HG03025 (cell line): Measurements from ENCODE around the gene SFMBT2.
A peak's percentile ranks its signal among the peaks of the same experiment; 100 is the strongest.
"Not testable (repeated sequence)": the region's sequence is repeated elsewhere in the genome, so short reads cannot be mapped to it uniquely, and the experiment has no call there.

Source experiments
- ATAC-seq: cut with Tn5 transposase; IDR thresholded peaks from one replicate; pipeline ENCODE4 v1.9.1; 2021; ENCODE audit warnings: mild to moderate bottlenecking, moderate library complexity; ENCODE audit not compliant: unreplicated experiment, low FRiP score

SFMBT2 gene

DNA sequence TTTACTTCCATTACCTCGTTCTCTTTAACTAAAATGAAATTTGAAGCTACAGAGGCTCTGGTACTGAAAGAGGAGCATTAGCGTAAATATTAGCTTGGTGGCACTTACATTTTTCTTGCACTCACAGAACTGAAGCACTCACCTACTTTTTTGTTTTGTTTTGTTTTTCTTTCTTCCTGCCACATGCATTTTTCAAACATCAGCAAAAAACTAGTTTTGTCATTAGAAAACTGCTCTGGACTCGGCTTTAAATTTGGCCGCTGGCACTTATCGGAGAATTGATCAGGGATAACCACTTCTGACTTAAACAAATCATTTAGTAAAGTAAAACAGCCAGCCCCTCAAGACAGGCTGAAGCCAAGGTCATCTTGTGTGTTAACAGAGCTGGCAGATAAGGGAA is 216.3 kb downstream of the SFMBT2 start:
- ATAC-seq, result no peak

DNA sequence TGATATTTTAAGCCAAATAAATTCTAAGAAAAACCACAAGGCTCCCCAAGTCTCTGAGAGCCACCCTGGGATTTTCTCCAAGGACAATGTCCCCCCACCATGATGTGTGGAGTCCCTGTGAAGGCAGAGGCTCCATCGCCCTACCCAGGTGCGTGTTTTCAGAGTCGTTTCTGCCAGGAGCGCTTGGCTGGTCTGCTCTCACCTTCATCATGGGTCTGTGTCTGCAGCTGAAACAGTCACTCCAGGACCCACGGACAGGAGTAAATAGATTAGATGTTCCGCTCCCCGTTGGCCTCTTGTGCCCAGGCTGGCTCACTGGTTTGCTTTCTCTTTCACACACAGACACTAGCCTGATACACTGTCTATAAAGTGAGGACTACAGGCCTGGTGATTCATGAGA is 217.5 kb downstream of the SFMBT2 start:
- ATAC-seq, result peak; percentile 45

DNA sequence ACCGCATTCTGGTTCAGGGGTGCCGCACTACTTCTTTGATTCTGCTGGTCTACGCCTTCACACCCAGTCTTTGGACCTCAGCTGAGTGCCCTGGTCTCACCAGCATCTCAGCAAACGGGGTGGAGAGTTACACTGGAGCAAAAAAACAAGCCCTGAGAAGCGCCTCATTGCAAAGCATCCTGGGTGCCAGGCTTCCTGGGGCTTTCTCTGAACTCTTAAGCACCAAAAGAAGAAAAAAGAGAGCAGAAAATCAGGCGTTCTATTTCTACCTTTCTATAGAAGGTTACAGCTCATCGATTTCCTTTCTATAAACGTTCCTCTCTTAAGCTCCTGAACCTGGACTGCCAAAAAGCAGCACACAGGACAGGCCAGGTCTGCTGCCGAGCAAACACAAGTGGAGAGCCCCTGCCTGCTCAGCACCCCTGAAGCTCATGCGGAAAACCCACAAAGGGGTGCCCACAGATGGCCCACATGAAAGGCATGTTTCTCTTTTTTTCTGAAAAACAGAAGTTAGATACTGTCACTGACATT is 217.9 kb downstream of the SFMBT2 start:
- ATAC-seq, result peak; percentile 64

DNA sequence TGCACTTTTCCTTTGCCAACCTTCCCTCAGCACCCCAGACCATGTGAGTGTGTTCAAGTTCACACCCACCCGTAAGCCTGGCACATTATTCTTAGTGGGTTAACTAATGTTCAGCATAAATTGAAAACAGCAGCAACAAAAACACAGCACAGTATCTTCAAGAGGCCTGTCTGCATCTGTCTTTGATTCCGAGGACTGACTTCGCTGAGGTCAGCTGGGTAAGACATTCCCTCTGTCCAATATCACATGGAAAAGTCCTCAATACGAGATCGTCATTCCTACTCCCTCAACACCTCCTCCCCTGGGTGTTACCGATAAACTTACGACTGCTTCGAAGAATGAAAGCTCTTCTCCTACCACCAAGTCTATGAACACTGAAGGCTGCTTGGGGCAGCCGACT is 218.8 kb downstream of the SFMBT2 start:
- no peak for ATAC-seq

DNA sequence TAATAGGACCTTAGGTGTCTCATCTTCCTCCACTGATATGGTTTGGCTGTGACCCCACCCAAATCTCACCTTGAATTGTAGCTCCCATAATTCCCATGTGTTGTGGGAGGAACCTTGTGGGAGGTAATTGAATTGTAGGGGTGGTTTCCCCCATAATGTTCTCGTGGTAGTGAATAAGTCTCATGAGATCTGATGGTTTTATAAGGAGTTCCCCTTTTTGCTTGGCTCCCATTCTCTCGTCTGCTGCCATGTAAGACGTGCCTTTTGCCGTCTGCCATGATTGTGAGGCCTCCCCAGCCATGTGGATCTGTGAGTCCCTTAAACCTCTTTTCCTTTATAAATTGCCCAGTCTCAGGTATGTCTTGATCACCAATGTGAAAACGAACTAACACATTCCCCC is 220.1 kb downstream of the SFMBT2 start:
- not testable (repeated sequence) for ATAC-seq

DNA sequence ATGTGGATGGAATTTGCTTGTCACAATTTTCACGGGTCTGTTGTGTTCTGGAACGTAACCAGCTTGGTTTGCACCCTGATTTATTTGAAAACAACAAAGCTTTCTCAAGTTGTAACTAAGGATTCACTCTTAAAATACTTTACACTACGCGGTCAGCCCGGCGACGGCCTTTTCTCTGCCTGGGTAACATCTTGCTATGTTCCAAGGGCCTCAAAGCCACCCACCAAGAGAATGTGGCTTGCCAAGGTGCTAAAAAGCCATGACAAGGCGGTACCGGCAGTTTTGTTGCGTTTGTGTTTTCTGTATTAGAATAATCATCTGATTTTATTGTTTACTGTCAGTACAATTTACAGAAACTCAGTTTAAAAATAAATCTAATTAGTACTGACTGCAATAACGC is 220.9 kb downstream of the SFMBT2 start:
- ATAC-seq, result no peak

DNA sequence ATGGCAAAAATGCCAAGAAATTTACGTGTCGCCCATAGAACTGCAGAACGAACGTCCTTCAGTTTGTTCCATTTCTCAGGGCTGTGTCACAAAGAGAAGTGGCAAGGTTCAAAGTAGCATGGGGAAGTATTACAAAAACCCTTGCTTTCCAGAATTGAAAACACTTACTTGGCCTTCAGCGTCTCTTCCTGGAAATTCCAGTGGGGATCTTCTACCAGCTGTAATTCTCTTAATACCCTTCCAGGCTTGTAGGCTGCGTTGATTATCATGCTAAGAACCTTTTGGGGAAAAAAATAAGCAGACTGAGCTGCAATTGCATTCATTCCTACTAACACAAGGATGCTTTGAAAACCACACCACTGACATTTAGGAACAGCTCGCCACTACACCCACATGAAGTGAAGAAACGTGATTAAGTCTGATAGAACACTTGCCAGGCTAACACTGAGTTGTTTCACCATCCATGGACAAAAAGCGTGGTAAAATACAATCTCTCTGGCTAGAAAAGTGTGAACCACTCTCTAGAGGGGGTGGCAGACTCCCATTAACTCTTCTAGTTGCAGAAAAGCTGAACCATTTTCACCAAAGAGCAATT is 222.3 kb downstream of the SFMBT2 start:
- no peak for ATAC-seq

DNA sequence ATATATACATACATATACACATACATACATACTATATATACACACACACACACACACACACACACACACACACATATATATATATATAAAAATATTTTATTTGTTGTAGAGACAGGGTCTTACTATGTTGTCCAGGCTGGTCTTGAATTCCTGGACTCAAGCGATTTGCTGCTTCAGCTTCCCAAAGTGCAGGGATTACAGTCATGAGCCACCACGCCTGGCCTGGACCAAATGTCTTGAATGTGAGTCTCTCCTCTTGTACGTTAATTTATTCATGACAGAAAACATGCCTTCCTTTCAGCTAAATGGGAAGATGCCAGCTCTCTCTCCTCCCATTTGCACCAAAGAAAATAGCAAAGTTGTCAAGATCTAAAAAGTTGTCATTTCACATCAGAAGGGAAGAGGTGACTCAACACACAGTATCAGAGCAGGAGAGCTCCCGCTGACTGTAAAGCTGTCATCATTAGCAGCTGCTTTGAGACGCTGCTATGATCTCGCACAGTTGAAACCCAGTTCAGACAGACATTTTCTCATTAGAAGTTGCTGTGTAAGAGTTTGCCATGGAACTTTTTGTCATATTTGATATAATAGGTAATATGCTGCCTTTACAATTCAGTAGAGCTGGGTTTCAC is 224.3 kb downstream of the SFMBT2 start:
- no peak for ATAC-seq

DNA sequence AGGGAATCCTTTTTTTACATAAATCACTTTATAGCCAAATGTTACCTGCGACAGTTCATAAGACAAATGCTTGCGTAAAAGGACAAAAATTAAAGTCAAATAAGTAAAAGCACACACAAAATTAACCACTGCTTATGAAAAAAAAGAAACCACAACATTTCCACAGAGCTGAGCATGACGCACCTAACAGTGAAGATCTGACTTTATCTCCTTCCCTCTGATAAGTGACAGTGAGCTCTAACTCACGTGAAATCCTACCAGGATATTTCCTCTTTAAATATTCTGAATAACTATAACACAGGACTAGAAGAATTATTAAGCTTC is 225.5 kb downstream of the SFMBT2 start:
- ATAC-seq, result no peak

DNA sequence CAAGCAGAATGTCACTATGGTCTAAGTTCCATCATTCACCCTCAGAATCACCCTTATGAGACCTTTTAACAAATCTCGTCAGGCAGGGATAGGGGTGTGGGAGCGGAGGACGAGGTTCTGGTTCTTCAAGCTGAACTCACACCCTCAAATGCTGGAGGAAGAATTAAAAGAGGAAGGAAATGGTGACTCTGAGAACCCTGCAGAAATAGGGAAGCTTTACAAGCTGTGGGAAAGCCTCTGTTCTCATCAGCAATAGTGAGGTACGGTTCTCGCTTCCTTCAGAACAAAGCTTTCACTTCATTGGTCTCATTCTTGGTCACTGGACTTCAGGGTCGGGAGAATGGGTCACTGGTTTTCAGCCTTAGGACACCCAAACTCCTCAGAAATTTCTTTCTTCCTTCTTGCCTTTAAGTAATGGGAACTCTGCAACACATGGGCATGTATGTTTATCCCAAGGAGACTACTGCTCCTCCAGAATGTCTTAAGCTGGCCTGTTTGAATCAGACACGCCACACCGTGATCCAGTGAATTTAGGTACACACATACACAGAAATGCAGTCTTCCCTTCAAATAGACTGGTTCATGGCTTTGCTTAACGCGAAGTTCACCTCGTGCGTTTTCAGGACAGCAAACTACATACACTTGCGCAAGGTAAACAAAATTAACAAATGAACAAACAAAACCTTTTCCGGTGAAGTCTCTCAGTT is 226.0 kb downstream of the SFMBT2 start:
- ATAC-seq, result no peak

DNA sequence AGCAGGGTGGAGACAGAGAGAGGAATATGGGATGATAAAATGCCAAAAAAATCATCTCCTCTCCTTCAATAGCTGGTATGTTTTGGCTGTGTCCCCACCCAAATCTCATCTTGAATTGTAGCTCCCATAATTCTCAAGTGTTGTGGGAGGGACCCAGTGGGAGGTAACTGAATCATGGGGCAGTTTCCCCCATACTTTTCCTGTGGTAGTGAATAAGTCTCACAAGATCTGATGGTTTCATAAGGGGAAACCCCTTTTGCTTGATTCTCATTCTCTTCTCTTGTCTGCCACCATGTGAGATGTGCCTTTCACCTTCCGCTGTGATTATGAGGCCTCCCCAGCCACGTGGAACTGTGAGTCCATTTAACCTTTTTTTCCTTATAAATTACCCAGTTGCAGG is 226.7 kb downstream of the SFMBT2 start:
- not testable (repeated sequence) for ATAC-seq

DNA sequence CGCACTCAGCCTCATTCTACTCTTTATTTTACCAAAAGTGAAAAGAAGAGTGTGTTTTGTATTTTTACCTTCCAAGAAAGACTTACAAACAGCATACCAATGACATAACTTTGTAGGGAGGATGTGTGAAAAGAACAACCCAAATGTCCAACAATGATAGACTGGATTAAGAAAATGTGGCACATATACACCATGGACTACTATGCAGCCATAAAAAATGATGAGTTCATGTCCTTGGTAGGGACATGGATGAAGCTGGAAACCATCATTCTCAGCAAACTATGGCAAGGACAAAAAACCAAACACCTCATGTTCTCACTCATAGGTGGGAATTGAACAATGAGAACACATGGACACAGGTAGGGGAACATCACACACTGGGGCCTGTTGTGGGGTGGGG is 228.5 kb downstream of the SFMBT2 start:
- not testable (repeated sequence) for ATAC-seq

DNA sequence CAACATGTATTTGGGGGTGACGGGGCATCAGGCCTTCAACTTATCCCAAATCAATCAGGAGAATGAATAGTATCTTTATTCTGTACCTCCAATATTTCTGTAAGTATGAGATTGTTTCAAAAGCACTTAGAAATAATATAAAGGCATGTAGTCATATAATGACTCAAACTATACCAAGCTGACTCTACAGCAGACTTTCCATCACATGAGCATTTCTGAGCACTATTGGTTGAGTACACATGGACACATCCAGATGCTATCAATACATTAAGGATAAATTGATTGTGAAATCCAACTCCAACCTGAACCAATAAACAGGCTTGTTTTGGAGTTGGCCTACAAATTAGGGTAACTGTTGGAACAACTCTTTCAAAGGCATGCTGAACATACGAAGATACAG is 229.4 kb downstream of the SFMBT2 start:
- no peak for ATAC-seq

DNA sequence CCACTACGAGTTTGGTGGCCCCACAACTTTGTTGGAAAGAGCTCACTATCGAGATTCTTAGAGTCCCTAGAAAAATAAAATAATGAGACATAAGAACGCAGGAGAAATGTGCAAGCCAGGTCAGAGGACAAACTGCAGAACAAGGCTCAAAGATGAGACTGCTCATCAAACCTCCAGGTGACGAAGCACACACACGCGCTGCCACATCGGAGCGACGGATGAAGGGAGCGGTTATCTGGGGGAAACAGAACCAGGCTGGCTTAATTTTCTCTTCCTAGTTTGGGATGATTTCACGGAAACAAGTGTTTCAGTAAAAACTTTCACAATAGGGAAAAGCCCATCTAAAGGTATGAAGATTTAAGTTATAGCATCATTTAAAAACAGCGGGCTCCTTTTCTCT is 231.3 kb downstream of the SFMBT2 start:
- ATAC-seq, result no peak

DNA sequence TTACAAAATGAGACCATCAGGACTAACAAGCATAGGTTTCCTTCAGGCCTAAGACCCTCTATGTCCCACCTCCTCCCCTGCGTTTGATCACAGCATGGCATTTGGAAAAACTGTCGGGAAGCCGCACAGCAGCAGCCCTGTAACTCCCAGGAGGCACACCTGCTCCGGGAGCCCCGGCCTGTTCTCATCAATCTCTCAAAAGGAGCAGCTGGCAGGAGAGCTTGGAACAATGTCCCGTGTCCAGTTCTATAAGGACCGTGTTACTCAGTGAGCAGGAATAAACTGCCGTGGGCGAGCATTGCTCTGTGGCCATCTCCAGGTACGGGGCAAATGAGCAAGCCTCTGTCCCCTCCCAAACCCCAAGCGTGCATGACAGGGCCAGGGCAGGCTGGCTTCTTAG is 236.9 kb downstream of the SFMBT2 start:
- no peak for ATAC-seq

DNA sequence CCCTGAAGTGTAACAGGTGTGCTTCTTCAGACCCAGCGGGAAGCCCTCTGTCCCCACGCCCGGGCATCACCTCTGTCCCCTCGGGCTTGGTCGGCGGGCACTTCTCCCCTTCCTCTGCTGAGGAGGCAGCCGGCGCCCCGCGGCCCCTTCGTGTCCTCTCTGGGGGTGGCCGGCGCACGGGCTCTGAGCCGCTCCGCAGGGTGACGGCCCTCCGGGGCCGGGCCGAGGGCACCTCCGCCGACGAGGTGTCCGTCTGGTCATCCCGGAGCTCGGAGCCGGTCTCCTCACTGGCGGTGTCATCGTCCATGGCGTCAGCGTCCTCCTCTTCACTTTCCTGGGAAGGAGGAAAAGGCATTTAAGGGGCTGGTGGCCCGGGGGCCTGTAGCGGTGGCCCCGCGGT is 239.0 kb downstream of the SFMBT2 start:
- no peak for ATAC-seq

DNA sequence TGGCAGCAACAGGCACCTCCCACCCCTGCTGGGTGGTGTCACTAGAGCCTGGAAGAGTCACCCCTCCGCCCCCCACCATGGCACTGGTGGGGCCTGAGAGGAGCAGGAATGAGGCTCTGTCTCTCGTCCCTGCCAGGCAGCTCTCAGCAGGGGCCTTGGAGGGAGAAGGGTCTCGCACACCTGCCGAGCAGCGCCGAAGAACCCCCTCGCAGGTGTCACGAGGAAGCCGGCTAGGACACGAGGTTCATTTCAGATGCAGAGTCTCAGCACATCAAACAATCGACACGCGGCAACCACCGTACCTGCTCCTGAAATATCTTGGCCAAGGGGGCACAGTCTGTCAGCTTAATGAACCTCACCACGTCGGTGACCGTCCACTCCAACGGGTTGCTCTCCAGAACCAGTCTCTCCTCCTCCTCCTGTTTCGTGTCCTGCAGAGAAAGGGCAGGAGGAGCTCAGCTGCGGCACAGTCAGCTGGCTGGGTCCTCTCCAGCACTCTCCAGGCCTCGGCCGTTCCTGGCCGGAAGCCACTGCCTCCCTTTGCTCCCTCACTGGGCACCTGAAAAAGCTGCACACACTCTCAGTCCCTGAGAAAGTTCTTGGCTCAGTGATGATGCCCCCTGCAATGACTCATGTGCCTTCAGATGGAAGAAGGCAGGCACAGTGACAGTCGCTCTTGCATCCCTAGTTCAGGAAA is 240.1 kb downstream of the SFMBT2 start:
- ATAC-seq, result no peak

DNA sequence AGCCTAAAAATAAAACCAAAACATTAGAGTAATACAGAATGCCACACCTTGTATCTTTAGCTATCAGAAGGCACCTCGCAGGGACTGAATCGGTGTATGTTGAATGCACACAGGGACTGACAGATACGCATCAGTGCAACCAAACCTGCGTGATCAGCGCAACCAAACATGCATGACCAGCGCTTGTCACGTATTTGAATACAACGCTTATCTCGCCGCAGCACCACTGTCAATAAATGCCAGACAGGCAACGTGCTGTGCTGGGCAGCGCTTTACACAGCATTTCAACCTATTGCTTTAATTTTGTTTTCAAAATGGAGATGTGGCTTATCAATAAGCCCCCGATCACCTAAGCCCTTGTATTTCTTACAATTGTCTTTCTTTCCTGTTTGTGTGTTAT is 242.4 kb downstream of the SFMBT2 start:
- no peak for ATAC-seq

DNA sequence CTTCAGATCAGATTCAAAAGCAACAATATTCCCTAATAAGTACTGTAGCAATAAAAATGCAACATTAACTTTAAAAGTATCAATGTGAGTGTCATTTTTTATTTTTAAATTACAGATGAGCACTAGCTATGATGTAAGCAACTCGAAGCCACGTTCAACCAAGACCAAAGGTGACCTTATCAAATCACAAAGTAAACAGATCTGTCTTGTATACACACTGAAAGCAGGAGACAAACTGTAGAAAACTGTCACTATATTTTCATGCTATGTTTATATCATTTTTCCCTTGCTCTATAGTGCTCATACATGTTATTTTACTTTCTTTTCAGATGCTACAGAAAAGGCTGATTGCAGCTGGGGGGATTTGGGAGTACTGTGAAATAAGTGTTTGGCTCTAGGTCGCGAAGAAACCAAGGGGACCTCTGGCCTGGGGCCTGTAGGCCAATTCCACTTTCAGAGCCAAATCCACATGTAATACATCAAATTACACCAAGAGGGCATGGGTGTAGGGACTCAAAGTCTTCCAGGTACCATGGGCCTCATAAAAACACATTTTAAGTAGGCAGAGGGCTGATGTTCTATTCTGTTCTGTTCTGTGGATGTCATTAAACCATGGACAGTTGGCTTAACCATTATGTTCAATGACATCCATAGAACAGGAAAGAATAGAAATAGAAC is 245.2 kb downstream of the SFMBT2 start:
- no peak for ATAC-seq

DNA sequence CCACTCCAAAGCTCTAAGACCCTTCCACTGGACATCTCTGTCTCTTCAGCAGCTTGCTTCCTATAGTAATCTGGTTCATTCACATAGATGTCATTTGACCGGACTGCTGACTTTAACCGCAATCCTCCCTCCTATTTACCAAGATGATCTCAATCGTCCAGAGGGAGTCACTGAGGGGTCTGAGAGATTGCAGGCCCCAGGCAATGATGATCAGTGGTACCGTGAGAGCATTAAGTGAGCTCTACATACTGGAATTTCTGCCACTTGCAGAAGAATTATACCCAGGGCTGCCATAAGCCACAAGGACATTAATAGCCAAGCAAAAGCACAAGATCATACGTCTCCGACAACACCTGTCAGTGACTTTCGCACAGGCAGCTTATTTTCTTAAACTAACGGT is 245.9 kb downstream of the SFMBT2 start:
- ATAC-seq, result no peak

DNA sequence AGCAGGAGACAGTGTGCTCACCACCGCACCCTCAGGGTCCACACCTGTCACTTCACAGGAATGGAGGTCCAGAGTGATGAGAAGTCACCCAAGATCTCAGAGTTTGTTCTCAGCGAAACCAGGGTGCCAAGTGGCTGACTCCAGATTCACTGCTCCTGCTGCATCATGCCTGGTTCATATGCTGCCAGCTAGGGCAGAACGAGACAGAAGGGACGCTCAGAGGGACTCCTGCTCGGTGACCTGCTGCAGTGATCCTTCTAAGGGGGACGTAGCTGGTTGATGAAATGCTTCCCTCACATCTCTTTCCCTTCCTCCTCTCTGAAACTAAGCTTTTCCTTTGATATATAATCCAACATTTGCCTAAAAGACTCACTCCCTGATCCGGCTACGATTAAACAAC is 248.5 kb downstream of the SFMBT2 start:
- ATAC-seq, result no peak
